Esophagus muscularis mucosa (tissue), 3 donors: ENCODE measurements around the gene WFDC1.

Experiments
- POLR2A ChIP-seq: fragments of 450-650 bp; IDR thresholded peaks from one replicate; pipeline ENCODE4 v1.6.1; 2017; ENCODE audit warnings: antibody characterized with exemption, moderate library complexity, mild to moderate bottlenecking, low read depth
- POLR2AphosphoS5 ChIP-seq, 2 donors: sonication (generic); formaldehyde crosslinking; IDR thresholded peaks; one replicate each; pipeline ENCODE4 v1.6.1; 2017; ENCODE audit warnings: antibody characterized with exemption in 2 of 2
- TF ChIP-seq, protein P1 (sequence below), 3 experiments: fragments of 200-600 bp in 2 of 3; fragments of 450-650 bp in 1 of 3; sonication (generic) in 2 of 3; IDR thresholded peaks; one replicate each; pipeline ENCODE4 v1.5.1; 2017 to 2019; ENCODE audit warnings: antibody characterized with exemption in 3 of 3, mild to moderate bottlenecking in 2 of 3, moderate library complexity in 1 of 3

GRCh38 chr16:84323606-84324005 lies 28.9 kb downstream of the WFDC1 start:
- TF ChIP-seq POLR2AphosphoS5 (IDR thresholded peaks at IDR 0.05) (no peak), POLR2A (no peak)
- TF ChIP-seq, protein P1, sequence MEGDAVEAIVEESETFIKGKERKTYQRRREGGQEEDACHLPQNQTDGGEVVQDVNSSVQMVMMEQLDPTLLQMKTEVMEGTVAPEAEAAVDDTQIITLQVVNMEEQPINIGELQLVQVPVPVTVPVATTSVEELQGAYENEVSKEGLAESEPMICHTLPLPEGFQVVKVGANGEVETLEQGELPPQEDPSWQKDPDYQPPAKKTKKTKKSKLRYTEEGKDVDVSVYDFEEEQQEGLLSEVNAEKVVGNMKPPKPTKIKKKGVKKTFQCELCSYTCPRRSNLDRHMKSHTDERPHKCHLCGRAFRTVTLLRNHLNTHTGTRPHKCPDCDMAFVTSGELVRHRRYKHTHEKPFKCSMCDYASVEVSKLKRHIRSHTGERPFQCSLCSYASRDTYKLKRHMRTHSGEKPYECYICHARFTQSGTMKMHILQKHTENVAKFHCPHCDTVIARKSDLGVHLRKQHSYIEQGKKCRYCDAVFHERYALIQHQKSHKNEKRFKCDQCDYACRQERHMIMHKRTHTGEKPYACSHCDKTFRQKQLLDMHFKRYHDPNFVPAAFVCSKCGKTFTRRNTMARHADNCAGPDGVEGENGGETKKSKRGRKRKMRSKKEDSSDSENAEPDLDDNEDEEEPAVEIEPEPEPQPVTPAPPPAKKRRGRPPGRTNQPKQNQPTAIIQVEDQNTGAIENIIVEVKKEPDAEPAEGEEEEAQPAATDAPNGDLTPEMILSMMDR (IDR thresholded peaks at IDR 0.05), result no peak
